H54 (cell line): ENCODE data around the gene RAB3IP.
"Not testable (repeated sequence)": the region's sequence is repeated elsewhere in the genome, so short reads cannot be mapped to it uniquely, and the experiment has no call there.

Source experiments
- DNase-seq: peaks from one replicate; pipeline ENCODE4 v3.0.0; 2011; ENCODE audit warnings: low spot score, mixed read lengths; ENCODE audit not compliant: insufficient read length
- FAIRE-seq: peaks from 3 replicates; lab custom pipeline; 2011; peaks lifted over from hg19 to GRCh38; lab: Jason Lieb, UNC
- POLR2A ChIP-seq: IDR thresholded peaks from 2 replicates; pipeline ENCODE4 v1.6.1; 2011; ENCODE audit warnings: low read depth, mild to moderate bottlenecking, low read length

Gene RAB3IP

GRCh38 chr12:69835081-69835480 lies 96.4 kb downstream of the RAB3IP start:
- FAIRE-seq (no peak), DNase-seq (no peak)
- no peak for TF ChIP-seq POLR2A

GRCh38 chr12:69836015-69836414 lies 97.4 kb downstream of the RAB3IP start:
- DNase-seq: no peak
- TF ChIP-seq POLR2A: no peak
- FAIRE-seq: no peak

GRCh38 chr12:69837191-69837590 lies 98.5 kb downstream of the RAB3IP start:
- no peak for FAIRE-seq
- TF ChIP-seq POLR2A: no peak

GRCh38 chr12:69837657-69838415 lies 99.2 kb downstream of the RAB3IP start:
- FAIRE-seq (no peak), DNase-seq (no peak)
- TF ChIP-seq POLR2A: no peak

More at GRCh38 chr12:69837191-69837590, 98.5 kb downstream of the RAB3IP start:
- no peak for DNase-seq

GRCh38 chr12:69840727-69841126 lies 102.1 kb downstream of the RAB3IP start:
- DNase-seq (no peak), FAIRE-seq (no peak)
- TF ChIP-seq POLR2A: no peak

GRCh38 chr12:69843608-69844007 lies 104.9 kb downstream of the RAB3IP start:
- TF ChIP-seq POLR2A: no peak
- no peak for FAIRE-seq
- DNase-seq: no peak

- no peak for TF ChIP-seq POLR2A
- FAIRE-seq: no peak
- no peak for DNase-seq
These were observed 105.8 kb downstream of the RAB3IP start for GRCh38 chr12:69844416-69844815.

GRCh38 chr12:69844836-69845235 lies 106.2 kb downstream of the RAB3IP start:
- FAIRE-seq (no peak), DNase-seq (no peak)
- no peak for TF ChIP-seq POLR2A

GRCh38 chr12:69846976-69847375 lies 108.3 kb downstream of the RAB3IP start:
- no peak for TF ChIP-seq POLR2A
- no peak for FAIRE-seq
- no peak for DNase-seq

- DNase-seq (no peak), FAIRE-seq (no peak)
- no peak for TF ChIP-seq POLR2A
These were observed 113.3 kb downstream of the RAB3IP start for GRCh38 chr12:69851976-69852375.

GRCh38 chr12:69853176-69853961 lies 114.7 kb downstream of the RAB3IP start:
- DNase-seq, FAIRE-seq: not testable (repeated sequence)

- FAIRE-seq (no peak), DNase-seq (no peak)
- no peak for TF ChIP-seq POLR2A
These were observed 128.0 kb downstream of the RAB3IP start for GRCh38 chr12:69866698-69867097.

- no peak for DNase-seq
- FAIRE-seq: no peak
- TF ChIP-seq POLR2A: no peak
These were observed 130.0 kb downstream of the RAB3IP start for GRCh38 chr12:69868695-69869094.

- FAIRE-seq (no peak), DNase-seq (no peak)
- TF ChIP-seq POLR2A: no peak
These were observed 134.1 kb downstream of the RAB3IP start for GRCh38 chr12:69872804-69873203.
